IPS-20b (cell line): ENCODE data around the gene MORN1.

Source experiments
- H3K27ac ChIP-seq: one replicate; pipeline ENCODE4 v1.5.1; 2013; ENCODE audit warnings: low read length
- H3K27me3 ChIP-seq: 2 replicates; pipeline ENCODE4 v1.6.1; 2013; ENCODE audit warnings: mild to moderate bottlenecking, low read length, inconsistent platforms; ENCODE audit not compliant: insufficient read depth
- H3K36me3 ChIP-seq: 2 replicates; pipeline ENCODE4 v1.6.1; 2013; ENCODE audit warnings: low read depth, mild to moderate bottlenecking, inconsistent platforms, low read length, moderate library complexity; ENCODE audit not compliant: insufficient read depth
- H3K4me1 ChIP-seq: 2 replicates; pipeline ENCODE4 v1.6.1; 2013; ENCODE audit warnings: mild to moderate bottlenecking, control low read depth, inconsistent platforms, low read length, moderate library complexity; ENCODE audit not compliant: insufficient read depth
- H3K4me3 ChIP-seq: 2 replicates; pipeline ENCODE4 v1.5.1; 2013; ENCODE audit warnings: mild to moderate bottlenecking, low read length, inconsistent platforms
- H3K9ac ChIP-seq: 2 replicates; pipeline ENCODE4 v1.6.1; 2013; ENCODE audit warnings: low read depth, mild to moderate bottlenecking, inconsistent platforms, low read length, moderate library complexity
- H3K9me3 ChIP-seq: 2 replicates; pipeline ENCODE4 v1.6.1; 2013; ENCODE audit warnings: mild to moderate bottlenecking, low read depth, low read length, inconsistent platforms; ENCODE audit not compliant: insufficient read depth

MORN1 gene

GRCh38 chr1:2381741-2382620 is 9.4 kb downstream of the MORN1 start:
- H3K36me3 ChIP-seq = no peaks in the 10 kb centered on the region
- no peaks in the 10 kb centered on the region for H3K9me3 ChIP-seq
- no peaks in the 10 kb centered on the region for H3K27me3 ChIP-seq
- H3K4me3 ChIP-seq = no peak overlapping the region
- H3K4me1 ChIP-seq = no peaks in the 10 kb centered on the region
- no peak overlapping the region for H3K9ac ChIP-seq
- no peak overlapping the region for H3K27ac ChIP-seq

DNA sequence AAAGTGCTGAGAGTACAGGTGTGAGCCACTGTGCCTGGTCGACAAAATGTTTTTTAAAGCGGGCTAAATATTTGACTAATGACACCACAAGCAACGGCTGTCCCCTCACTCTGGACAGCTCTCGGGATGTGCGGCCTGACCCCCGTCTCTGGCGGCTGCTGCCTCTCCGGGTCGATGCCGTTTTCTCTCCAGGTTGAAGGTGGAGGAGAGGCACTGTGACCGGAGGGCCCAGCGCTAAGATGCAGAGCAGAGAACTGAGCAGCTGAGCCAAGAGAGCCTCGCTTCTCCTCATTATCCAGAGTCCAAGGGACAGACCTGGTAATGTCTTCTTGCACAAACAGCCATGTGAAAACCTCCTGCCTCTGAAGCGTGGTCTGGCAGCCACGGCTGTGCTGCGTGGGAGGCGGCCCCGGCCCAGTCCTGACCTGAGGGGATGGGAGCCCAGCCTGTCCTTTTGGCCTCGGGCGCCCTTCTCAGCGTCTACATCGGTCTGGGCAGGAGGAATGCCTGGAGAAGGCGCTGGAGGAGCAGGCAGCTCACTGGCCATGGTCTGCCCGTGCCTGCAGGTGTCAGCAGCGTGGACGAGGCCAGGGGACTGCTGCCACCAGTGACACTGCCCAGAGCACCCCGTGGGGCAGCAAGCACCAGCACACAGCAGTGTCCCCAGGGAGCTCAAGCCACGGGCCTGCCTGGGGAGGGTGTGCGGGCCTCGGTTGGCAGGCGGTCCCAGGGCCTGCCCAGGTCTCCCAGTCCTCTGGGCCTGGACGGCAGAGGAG is 10.3 kb downstream of the MORN1 start:
- no peak overlapping the region for H3K4me3 ChIP-seq
- H3K27me3 ChIP-seq = no peaks in the 10 kb centered on the region
- no peaks in the 10 kb centered on the region for H3K9me3 ChIP-seq
- no peaks in the 10 kb centered on the region for H3K4me1 ChIP-seq
- no peak overlapping the region for H3K27ac ChIP-seq
- no peak overlapping the region for H3K9ac ChIP-seq
- no peaks in the 10 kb centered on the region for H3K36me3 ChIP-seq

- no peak overlapping the region for H3K9ac ChIP-seq
- H3K4me1 ChIP-seq = no peaks in the 10 kb centered on the region
- no peaks in the 10 kb centered on the region for H3K9me3 ChIP-seq
- no peak overlapping the region for H3K4me3 ChIP-seq
- H3K36me3 ChIP-seq = no peaks in the 10 kb centered on the region
- H3K27me3 ChIP-seq = no peaks in the 10 kb centered on the region
- no peak overlapping the region for H3K27ac ChIP-seq
Measured at GRCh38 chr1:2379733-2380404, 11.5 kb downstream of the MORN1 start.

DNA sequence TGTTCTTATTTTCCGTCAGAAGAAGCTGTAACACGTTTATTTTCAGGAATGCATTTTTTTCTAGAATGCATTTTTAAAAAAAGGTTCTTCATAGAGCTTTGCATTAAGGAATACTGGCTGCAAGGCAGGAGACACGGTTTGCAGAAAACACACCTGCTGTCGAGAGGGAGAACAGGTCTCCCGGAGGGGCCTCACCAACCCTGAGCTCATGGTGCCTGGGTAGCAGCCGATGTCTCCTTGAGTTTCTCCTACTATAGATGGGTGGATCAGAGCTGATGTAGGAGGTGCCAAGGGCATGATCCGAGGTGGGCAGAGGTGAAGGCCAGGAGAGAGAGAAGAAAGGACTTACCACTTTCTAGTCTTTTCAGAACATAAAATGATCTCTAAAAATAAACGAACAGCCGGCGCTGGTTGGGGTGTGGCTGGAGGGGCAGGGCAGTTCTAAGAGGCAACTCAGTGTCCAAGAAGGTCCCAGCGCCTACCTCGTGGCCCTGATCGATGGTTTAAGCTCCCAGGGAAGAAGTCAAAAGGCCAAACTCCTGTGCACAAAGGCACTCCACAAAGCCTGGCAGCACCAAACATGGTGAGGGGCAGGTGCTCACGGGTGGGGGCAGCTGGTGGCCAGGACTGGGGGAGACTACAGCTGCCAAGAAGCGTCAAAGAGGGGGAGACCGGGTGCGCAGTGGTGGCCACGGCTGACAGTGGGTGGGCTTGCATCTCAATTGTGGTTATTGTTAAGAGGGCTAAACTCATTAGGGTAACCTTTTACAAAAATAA is 12.2 kb downstream of the MORN1 start:
- Histone ChIP-seq H3K27ac (no peak overlapping the region), H3K4me1 (no peaks in the 10 kb centered on the region), H3K27me3 (no peaks in the 10 kb centered on the region), H3K4me3 (no peak overlapping the region), H3K36me3 (no peaks in the 10 kb centered on the region), H3K9me3 (no peaks in the 10 kb centered on the region), H3K9ac (no peak overlapping the region)

DNA sequence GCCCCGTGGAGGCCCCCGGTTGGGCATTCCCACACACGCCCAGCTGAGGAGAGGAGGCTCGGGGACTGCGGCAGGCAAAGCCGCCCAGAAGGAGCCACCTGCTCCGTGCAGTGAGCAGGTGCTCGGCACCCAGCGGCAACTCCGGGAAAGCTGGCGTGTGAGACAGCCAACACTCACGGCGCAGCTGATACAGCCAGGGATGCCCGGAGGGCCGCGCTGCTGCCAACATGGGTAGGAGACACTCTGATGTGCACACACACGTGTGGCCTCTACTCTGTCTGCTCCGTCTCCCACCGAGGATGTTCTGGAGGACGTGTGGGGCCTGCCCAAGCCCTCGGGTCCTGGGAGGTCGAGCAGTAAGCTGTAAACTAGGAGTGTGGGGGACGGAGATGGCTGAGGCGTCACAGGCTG is 12.9 kb downstream of the MORN1 start:
- H3K27ac ChIP-seq = no peak overlapping the region
- no peaks in the 10 kb centered on the region for H3K36me3 ChIP-seq
- no peaks in the 10 kb centered on the region for H3K9me3 ChIP-seq
- no peaks in the 10 kb centered on the region for H3K4me1 ChIP-seq
- H3K27me3 ChIP-seq = no peaks in the 10 kb centered on the region
- no peak overlapping the region for H3K9ac ChIP-seq
- no peak overlapping the region for H3K4me3 ChIP-seq

- Histone ChIP-seq H3K4me3 (no peak overlapping the region), H3K27me3 (no peaks in the 10 kb centered on the region), H3K27ac (no peak overlapping the region), H3K9ac (no peak overlapping the region), H3K36me3 (no peaks in the 10 kb centered on the region), H3K9me3 (no peaks in the 10 kb centered on the region), H3K4me1 (no peaks in the 10 kb centered on the region)
Measured at GRCh38 chr1:2377751-2378440, 13.5 kb downstream of the MORN1 start.

GRCh38 chr1:2376931-2377672 is 14.3 kb downstream of the MORN1 start:
- no peaks in the 10 kb centered on the region for H3K36me3 ChIP-seq
- no peak overlapping the region for H3K9ac ChIP-seq
- no peaks in the 10 kb centered on the region for H3K27me3 ChIP-seq
- no peak overlapping the region for H3K4me3 ChIP-seq
- no peaks in the 10 kb centered on the region for H3K9me3 ChIP-seq
- no peaks in the 10 kb centered on the region for H3K4me1 ChIP-seq
- H3K27ac ChIP-seq = no peak overlapping the region

DNA sequence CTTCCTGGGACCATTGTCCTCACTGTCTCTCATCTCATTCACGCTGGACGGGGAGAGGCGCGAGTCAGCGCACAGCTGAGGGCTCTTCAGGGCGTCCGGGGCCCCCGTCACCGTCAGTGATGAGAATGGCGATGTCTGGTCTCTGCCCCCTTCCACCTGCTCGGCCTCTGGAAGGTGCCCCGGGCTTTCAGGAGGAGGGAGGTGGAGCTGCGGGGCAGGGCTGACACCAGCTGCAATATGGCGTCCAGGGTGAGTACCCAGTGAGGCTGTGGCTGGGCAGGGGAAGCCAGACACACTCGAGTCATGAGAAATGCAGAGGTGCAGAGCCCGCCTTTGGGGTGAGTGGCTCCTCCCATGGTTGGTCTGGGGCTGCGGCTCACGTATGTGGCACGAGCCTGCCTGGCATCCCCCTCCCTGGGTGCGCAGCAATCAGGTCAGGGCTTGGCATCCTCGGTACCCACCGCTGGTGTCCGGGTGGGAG is 15.1 kb downstream of the MORN1 start:
- Histone ChIP-seq H3K9me3 (no peaks in the 10 kb centered on the region), H3K9ac (no peak overlapping the region), H3K4me1 (no peaks in the 10 kb centered on the region), H3K27ac (no peak overlapping the region), H3K36me3 (no peaks in the 10 kb centered on the region), H3K4me3 (no peak overlapping the region), H3K27me3 (no peaks in the 10 kb centered on the region)

GRCh38 chr1:2375923-2376260 is 15.5 kb downstream of the MORN1 start:
- Histone ChIP-seq H3K4me1 (no peaks in the 10 kb centered on the region), H3K36me3 (no peaks in the 10 kb centered on the region), H3K27me3 (no peaks in the 10 kb centered on the region), H3K9me3 (no peaks in the 10 kb centered on the region), H3K4me3 (no peak overlapping the region), H3K9ac (no peak overlapping the region), H3K27ac (no peak overlapping the region)

GRCh38 chr1:2375246-2375922 is 16.0 kb downstream of the MORN1 start:
- Histone ChIP-seq H3K27me3 (no peaks in the 10 kb centered on the region), H3K4me3 (no peak overlapping the region)

More at GRCh38 chr1:2375246-2375922, 16.0 kb downstream of the MORN1 start:
- H3K9me3 ChIP-seq = no peaks in the 10 kb centered on the region
- no peaks in the 10 kb centered on the region for H3K36me3 ChIP-seq
- H3K9ac ChIP-seq = no peak overlapping the region
- H3K4me1 ChIP-seq = no peaks in the 10 kb centered on the region
- H3K27ac ChIP-seq = no peak overlapping the region
